Endothelial cell of umbilical vein (primary cell): ENCODE results near the gene MCM3AP.

Experiments
- POLR2AphosphoS5 ChIP-seq: IDR thresholded peaks from 2 replicates; pipeline ENCODE4 v1.6.1; 2012; ENCODE audit warnings: low read depth, mild to moderate bottlenecking, control low read depth, low read length, moderate library complexity; ENCODE audit not compliant: insufficient read depth
- TF ChIP-seq, protein P1 (sequence below), 2 donors: IDR thresholded peaks; 1 replicate in 1 of 2; 2 replicates in 1 of 2; pipeline ENCODE4 v1.5.1; 2011; ENCODE audit warnings: low read length in 2 of 2, mild to moderate bottlenecking in 2 of 2, moderate library complexity in 2 of 2, control low read depth in 1 of 2, inconsistent platforms in 1 of 2, low read depth in 1 of 2; ENCODE audit not compliant: insufficient read depth in 1 of 2; ENCODE audit errors: extremely low read depth in 1 of 2

- no peak for TF ChIP-seq POLR2AphosphoS5
- TF ChIP-seq, protein P1, sequence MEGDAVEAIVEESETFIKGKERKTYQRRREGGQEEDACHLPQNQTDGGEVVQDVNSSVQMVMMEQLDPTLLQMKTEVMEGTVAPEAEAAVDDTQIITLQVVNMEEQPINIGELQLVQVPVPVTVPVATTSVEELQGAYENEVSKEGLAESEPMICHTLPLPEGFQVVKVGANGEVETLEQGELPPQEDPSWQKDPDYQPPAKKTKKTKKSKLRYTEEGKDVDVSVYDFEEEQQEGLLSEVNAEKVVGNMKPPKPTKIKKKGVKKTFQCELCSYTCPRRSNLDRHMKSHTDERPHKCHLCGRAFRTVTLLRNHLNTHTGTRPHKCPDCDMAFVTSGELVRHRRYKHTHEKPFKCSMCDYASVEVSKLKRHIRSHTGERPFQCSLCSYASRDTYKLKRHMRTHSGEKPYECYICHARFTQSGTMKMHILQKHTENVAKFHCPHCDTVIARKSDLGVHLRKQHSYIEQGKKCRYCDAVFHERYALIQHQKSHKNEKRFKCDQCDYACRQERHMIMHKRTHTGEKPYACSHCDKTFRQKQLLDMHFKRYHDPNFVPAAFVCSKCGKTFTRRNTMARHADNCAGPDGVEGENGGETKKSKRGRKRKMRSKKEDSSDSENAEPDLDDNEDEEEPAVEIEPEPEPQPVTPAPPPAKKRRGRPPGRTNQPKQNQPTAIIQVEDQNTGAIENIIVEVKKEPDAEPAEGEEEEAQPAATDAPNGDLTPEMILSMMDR (IDR thresholded peaks at IDR 0.05; ENCODE audit: extremely low read depth in 1 of 2, insufficient read depth in 1 of 2, low read depth in 1 of 2, low read length in 2 of 2), result no peak
These were observed 64.6 kb downstream of the MCM3AP start for GRCh38 chr21:46220847-46221246.
